A549 (cell line): Measurements from ENCODE around the gene TOX2. TPM values are rescaled to one million over a fixed set of nuclear protein-coding genes. Genes with fewer than 3 reads are reported as not detected.
A peak's percentile ranks its signal among the peaks of the same experiment; 100 is the strongest.

ENCODE experiments used
- ATAC-seq, 2 experiments: fragments of 200-7000 bp in 1 of 2; fragments of >200 bp in 1 of 2; cut with Nextera tagmentation in 1 of 2; cut with Tn5 transposase in 1 of 2; 3 replicates each; pipeline versions ENCODE4 v1.8.0 to v1.9.1; 2018 to 2020; ENCODE audit warnings: mild to moderate bottlenecking in 1 of 2, moderate library complexity in 1 of 2
- CTCF ChIA-PET: fragments of 300-600 bp; sonication (Branson Sonifier 250); formaldehyde crosslinking; extraction: SDS; loops from one replicate; lab custom pipeline; 2021; ENCODE audit warnings: antibody characterized with exemption, inconsistent platforms; lab: Yijun Ruan, JAX
- POLR2A ChIA-PET: fragments of 350-600 bp; formaldehyde crosslinking; extraction: SDS; loops from one replicate; lab custom pipeline; 2021; ENCODE audit warnings: antibody characterized with exemption, inconsistent platforms; lab: Yijun Ruan, JAX
- DNase-seq, 2 experiments: peaks; one replicate each; pipeline versions ENCODE4 v3.0.0 to v3.0.0-alpha.2; 2011 to 2016; ENCODE audit warnings: low read depth in 1 of 2, low spot score in 1 of 2
- FAIRE-seq: peaks from 2 replicates; lab custom pipeline; 2011; peaks lifted over from hg19 to GRCh38; lab: Jason Lieb, UNC
- H3K27ac ChIP-seq, 2 experiments: fragments of >200 bp; sonication (Bioruptor Twin); formaldehyde crosslinking; 3 replicates each; pipeline ENCODE4 v1.5.1; 2016 to 2017
- H3K4me1 ChIP-seq: fragments of >200 bp; sonication (Bioruptor Twin); formaldehyde crosslinking; 3 replicates; pipeline ENCODE4 v1.6.1; 2016
- H3K4me2 ChIP-seq: fragments of >200 bp; sonication (Bioruptor Twin); formaldehyde crosslinking; 3 replicates; pipeline ENCODE4 v1.6.1; 2016
- H3K4me3 ChIP-seq: fragments of >200 bp; sonication (Bioruptor Twin); formaldehyde crosslinking; 3 replicates; pipeline ENCODE4 v1.5.1; 2016
- H3K9me3 ChIP-seq: fragments of >200 bp; sonication (Bioruptor Twin); formaldehyde crosslinking; 3 replicates; pipeline ENCODE4 v1.6.1; 2016
- CHD2 ChIP-seq: fragments of 150-350 bp; IDR thresholded peaks from 2 replicates; pipeline ENCODE4 v1.6.1; 2014; ENCODE audit warnings: low read length; ENCODE audit not compliant: partially characterized antibody
- EHMT2 ChIP-seq: fragments of 200-600 bp; sonication (generic); IDR thresholded peaks from 2 replicates; pipeline ENCODE4 v1.6.1; 2016; ENCODE audit warnings: antibody characterized with exemption, low read depth, mild to moderate bottlenecking, moderate library complexity
- FOSB ChIP-seq: fragments of 250-450 bp; sonication (Bioruptor Pico); IDR thresholded peaks from 2 replicates; pipeline ENCODE4 v1.5.0; 2020; ENCODE audit warnings: mild to moderate bottlenecking, moderate library complexity
- FOSL2 ChIP-seq, 2 experiments: fragments of 450-650 bp in 1 of 2; fragments of >200 bp in 1 of 2; sonication (Bioruptor Twin) in 1 of 2; formaldehyde crosslinking; IDR thresholded peaks; 2 replicates each; pipeline versions ENCODE4 v1.5.0 to v1.6.1; 2016 to 2020; ENCODE audit warnings: mild to moderate bottlenecking in 1 of 2, moderate library complexity in 1 of 2
- GATA3 ChIP-seq: IDR thresholded peaks from 2 replicates; pipeline ENCODE4 v1.6.1; 2012; ENCODE audit warnings: borderline replicate concordance
- HDAC2 ChIP-seq: fragments of 200-600 bp; sonication (generic); IDR thresholded peaks from 2 replicates; pipeline ENCODE4 v1.6.1; 2016
- JUN ChIP-seq, 2 experiments: fragments of >200 bp; sonication (Bioruptor Twin); formaldehyde crosslinking; IDR thresholded peaks; 2 replicates in 1 of 2; 3 replicates in 1 of 2; pipeline ENCODE4 v1.6.1; 2016 to 2017
- MAFK ChIP-seq: fragments of 450-650 bp; IDR thresholded peaks from 2 replicates; pipeline ENCODE4 v1.6.1; 2014; ENCODE audit not compliant: partially characterized antibody
- MAX ChIP-seq: IDR thresholded peaks from 2 replicates; pipeline ENCODE4 v1.6.1; 2012
- MAZ ChIP-seq: fragments of 150-350 bp; IDR thresholded peaks from 2 replicates; pipeline ENCODE4 v1.6.1; 2014; ENCODE audit warnings: antibody characterized with exemption, low read depth, low read length, borderline replicate concordance
- NFE2L2 ChIP-seq: fragments of 150-350 bp; conservative IDR thresholded peaks from 2 replicates; pipeline ENCODE4 v1.6.1; 2014; ENCODE audit warnings: low read length
- NR3C1 ChIP-seq: fragments of >200 bp; sonication (Bioruptor Twin); formaldehyde crosslinking; IDR thresholded peaks from 3 replicates; pipeline ENCODE4 v1.6.1; 2017
- POLR2A ChIP-seq: IDR thresholded peaks from 2 replicates; pipeline ENCODE4 v1.6.1; 2012; ENCODE audit warnings: mild to moderate bottlenecking, low read length
- RARB ChIP-seq: fragments of 250-450 bp; sonication (Bioruptor Pico); IDR thresholded peaks from 2 replicates; pipeline ENCODE4 v1.8.0; 2021; ENCODE audit warnings: mild to moderate bottlenecking, moderate library complexity
- REST ChIP-seq: fragments of 200-600 bp; sonication (generic); IDR thresholded peaks from 2 replicates; pipeline ENCODE4 v1.6.1; 2016; ENCODE audit warnings: antibody characterized with exemption, mild to moderate bottlenecking, moderate library complexity
- RFX5 ChIP-seq: fragments of 450-650 bp; IDR thresholded peaks from 2 replicates; pipeline ENCODE4 v1.7.1; 2014; ENCODE audit warnings: antibody characterized with exemption, mild to moderate bottlenecking, moderate library complexity
- RNF2 ChIP-seq: fragments of 200-600 bp; sonication (generic); IDR thresholded peaks from 2 replicates; pipeline ENCODE4 v1.6.1; 2016; ENCODE audit warnings: low read depth, mild to moderate bottlenecking, antibody characterized with exemption, moderate library complexity, borderline replicate concordance
- SREBF2 ChIP-seq: fragments of 450-650 bp; IDR thresholded peaks from 2 replicates; pipeline ENCODE4 v1.6.1; 2014; ENCODE audit warnings: mild to moderate bottlenecking, moderate library complexity
- ZFP36 ChIP-seq: fragments of 450-650 bp; IDR thresholded peaks from 2 replicates; pipeline ENCODE4 v1.6.1; 2014; ENCODE audit warnings: borderline replicate concordance; ENCODE audit not compliant: partially characterized antibody
- ZNF302 ChIP-seq: fragments of 250-450 bp; sonication (Bioruptor Pico); IDR thresholded peaks from 2 replicates; pipeline ENCODE4 v1.9.0; 2021; ENCODE audit warnings: inconsistent platforms, mild to moderate bottlenecking, moderate library complexity
- WGBS: methylation state at CpG from one replicate; pipeline ENCODE4 v1.1.6; 2017; ENCODE audit errors: missing lambda C conversion rate; 5-methylcytosine and 5-hydroxymethylcytosine counted together
- polyA plus RNA-seq, 4 experiments: library from polyadenylated mRNA; depleted of rRNA in 3 of 4; stranded (reverse); fragments of >200 nt; fragmentation: RNase III in 1 of 4; extraction: RNeasy Plus Mini Kit Qiagen cat#74134 plus additional on column Dnase treatment in 1 of 4; gene quantifications; 2 replicates in 3 of 4; 3 replicates in 1 of 4; pipeline ENCODE4 v1.2.3, GENCODE V29; 2011 to 2017
- TF ChIP-seq, protein P1 (sequence below): fragments of >200 bp; sonication (Bioruptor Twin); formaldehyde crosslinking; IDR thresholded peaks from 2 replicates; pipeline ENCODE4 v1.6.1; 2016

Gene TOX2
- polyA plus RNA-seq, 2 of the 4 experiments (the other 2 are of a cell fraction) = 2.5 to 5.3 TPM

DNA sequence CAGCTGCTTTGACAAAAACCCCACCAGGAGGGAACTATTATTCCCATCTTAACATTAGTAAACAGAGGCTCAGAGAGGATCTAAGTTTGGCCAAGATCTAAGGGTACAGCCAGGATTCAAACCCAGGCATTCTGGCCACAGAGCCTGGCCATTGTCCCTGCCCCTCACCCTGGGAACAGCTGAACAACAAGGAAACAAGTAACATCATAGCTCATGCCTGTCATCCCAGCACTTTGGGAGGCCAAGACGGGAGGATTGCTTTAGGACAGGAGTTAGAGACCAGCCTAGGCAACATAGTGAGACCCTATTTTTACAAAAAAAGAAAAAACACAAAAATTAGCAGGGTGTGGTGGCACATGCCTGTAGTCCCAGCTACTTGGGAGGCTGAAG lies 27.5 kb downstream of the TOX2 start:
- Histone ChIP-seq H3K4me3 (no peak overlapping the region), H3K4me1 (peaks cover 68% of the 10 kb centered on the region), H3K9me3 (no peaks in the 10 kb centered on the region), H3K4me2 (peak overlapping the region; percentile 81), H3K27ac (peak overlapping the region; percentile 85 to 90)
- FAIRE-seq = no peak
- 58% methylated on average over 1 of the region's 1 CpG for WGBS
- no peak for TF ChIP-seq ZFP36
- no peak for TF ChIP-seq REST
- ATAC-seq = no peak
- ChIA-PET CTCF (interaction anchor here (1.0 to 2.8 kb wide), 6 partner anchors 13 to 248 kb away, joined by 3 to 9 read pairs (median 4); no protein-coding TSS in a partner anchor), POLR2A (interaction anchor here (0.7 kb wide), 1 partner anchor 33 kb away, joined by 3 read pairs; no protein-coding TSS in a partner anchor)
- DNase-seq = no peak

DNA sequence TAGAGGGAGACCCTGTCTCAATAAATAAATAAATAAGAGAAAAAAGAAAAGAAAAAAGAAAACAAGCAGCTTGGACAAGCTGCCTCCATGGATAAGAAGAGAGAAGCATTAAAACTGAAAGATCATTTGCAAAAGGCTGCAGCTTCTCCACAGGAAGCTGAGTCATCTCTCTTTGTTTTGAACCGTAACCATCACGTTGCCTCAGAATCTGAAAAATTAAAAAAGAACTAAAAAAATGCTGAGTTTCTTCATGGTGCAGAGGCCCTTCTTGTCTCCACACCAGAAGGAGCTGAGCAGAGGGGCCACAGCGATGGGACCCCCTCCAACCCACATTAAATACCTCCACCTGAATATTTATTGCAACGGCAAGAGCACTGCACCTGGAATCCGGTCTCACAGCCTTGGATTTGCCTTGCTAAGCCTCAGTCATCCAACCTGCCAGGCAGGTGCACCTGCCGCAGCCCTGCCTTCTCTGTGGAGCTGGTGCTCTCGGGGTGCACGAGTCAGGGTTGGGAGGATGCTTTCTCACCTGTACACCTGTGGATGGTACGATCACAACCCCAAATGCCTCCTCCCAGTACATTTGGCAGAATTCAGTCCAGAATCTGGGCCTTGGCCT lies 28.1 kb downstream of the TOX2 start:
- ATAC-seq (no peak), FAIRE-seq (no peak)
- H3K4me3 ChIP-seq = no peak overlapping the region
- peaks cover 63% of the 10 kb centered on the region for H3K4me1 ChIP-seq
- WGBS = 50% methylated on average over 9 of the region's 9 CpGs
- no peak for TF ChIP-seq GATA3
- no peak for TF ChIP-seq CHD2
- TF ChIP-seq MAZ = no peak
- TF ChIP-seq HDAC2 = no peak
- TF ChIP-seq POLR2A = no peak
- TF ChIP-seq ZNF302 (CRISPR knock-in tag) = no peak
- peak; percentile 68 for TF ChIP-seq MAFK
- TF ChIP-seq, protein P1, sequence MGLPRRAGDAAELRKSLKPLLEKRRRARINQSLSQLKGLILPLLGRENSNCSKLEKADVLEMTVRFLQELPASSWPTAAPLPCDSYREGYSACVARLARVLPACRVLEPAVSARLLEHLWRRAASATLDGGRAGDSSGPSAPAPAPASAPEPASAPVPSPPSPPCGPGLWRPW = no peak
- no peak for TF ChIP-seq RARB (CRISPR knock-in tag)
- no peak for TF ChIP-seq EHMT2
- 0 out of 2 replicates have a peak, but pooled peaks have one; percentile 8 for TF ChIP-seq NFE2L2
- no peak for TF ChIP-seq FOSB
- TF ChIP-seq MAX = 0 out of 2 replicates have a peak, but pooled peaks have one; percentile 10
- peak; percentile 57 for TF ChIP-seq FOSL2 (IDR thresholded peaks at IDR 0.05)
- TF ChIP-seq FOSL2 (CRISPR knock-in tag; IDR thresholded peaks at IDR 0.05) = peak; percentile 60; the same call in 1 of the 2 replicates
- TF ChIP-seq SREBF2 = no peak
- TF ChIP-seq NR3C1 = no peak
- TF ChIP-seq, all 56 proteins: peak for 4
- CTCF ChIA-PET = interaction anchor here (1.0 to 2.0 kb wide), 7 partner anchors 9 to 248 kb away, joined by 3 to 8 read pairs (median 4); no protein-coding TSS in a partner anchor
- Histone ChIP-seq H3K9me3 (no peaks in the 10 kb centered on the region), H3K27ac (peak overlapping the region; percentile 85 to 90), H3K4me2 (peak overlapping the region; percentile 81)
- DNase-seq = peak in 1 of 2 experiments; percentile 38
- POLR2A ChIA-PET = interaction anchor here (0.6 to 0.7 kb wide), 2 partner anchors 33 to 364 kb away, joined by 3 read pairs; no protein-coding TSS in a partner anchor

- Histone ChIP-seq H3K4me1 (peaks cover 53% of the 10 kb centered on the region), H3K27ac (peak overlapping the region in 1 of 2 experiments; percentile 90; a peak in 4 of 6 replicates), H3K9me3 (no peaks in the 10 kb centered on the region), H3K4me2 (no peak overlapping the region), H3K4me3 (no peak overlapping the region)
- FAIRE-seq (no peak), ATAC-seq (no peak), DNase-seq (no peak)
- no peak for TF ChIP-seq RFX5
- TF ChIP-seq JUN (IDR thresholded peaks at IDR 0.05) = no peak
- TF ChIP-seq HDAC2 = no peak
- TF ChIP-seq RNF2 = no peak
- TF ChIP-seq GATA3 = no peak
- WGBS = 84% methylated on average over 5 of the region's 5 CpGs
- ChIA-PET POLR2A (no interaction called here), CTCF (interaction anchor here (1.0 to 1.1 kb wide), 2 partner anchors 10 to 12 kb away, joined by 3 read pairs; no protein-coding TSS in a partner anchor)
Measured at GRCh38 chr20:43943725-43944124, 29.1 kb downstream of the TOX2 start.
